Measurements from ENCODE around the gene SLC66A2.

DNA sequence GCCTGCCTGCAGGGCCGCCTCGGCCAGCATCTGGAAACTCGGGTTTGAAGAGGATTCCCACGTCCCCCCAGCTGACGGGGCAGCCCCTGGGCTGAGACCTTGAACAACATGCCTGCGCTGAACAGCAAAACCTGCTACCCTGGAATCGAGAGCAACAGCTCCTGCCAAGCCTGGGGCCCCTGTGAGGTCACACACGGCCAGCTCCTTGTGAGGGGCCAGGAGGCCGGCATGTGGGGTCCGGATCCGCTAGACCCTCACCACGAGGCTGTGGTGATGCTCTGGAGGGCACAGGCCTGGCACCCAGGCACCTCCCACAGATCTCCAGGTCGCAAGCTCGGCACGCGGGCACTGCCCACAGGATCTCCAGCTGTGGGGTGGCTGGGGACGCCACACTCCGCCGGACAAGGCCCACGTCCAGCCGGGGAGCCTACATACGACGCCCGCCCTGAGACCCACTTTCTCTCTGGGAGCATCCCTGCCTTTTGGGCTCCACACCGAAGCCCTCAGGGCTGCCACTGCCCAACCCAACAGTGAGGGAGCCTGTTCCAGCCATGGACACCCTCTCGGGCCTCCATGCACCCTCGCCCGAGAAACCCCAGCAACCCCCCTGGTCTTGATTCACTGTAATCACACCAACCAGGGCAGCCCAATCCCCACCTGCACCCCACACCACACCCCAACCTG is 34.1 kb downstream of the SLC66A2 start:
- TF ChIP-seq CTCF (IDR thresholded peaks at IDR 0.05) (no peak), POLR2A (IDR thresholded peaks at IDR 0.05) (no peak)

Measured in transverse colon (tissue), 3 donors.